AG10803 (cell line): ENCODE data around the gene AQP11.
"Not testable (repeated sequence)": the region's sequence is repeated elsewhere in the genome, so short reads cannot be mapped to it uniquely, and the experiment has no call there.

Source experiments
- DNase-seq: peaks from one replicate; pipeline ENCODE4 v3.0.0; 2010; ENCODE audit warnings: low read depth
- H3K4me3 ChIP-seq: 2 replicates; pipeline ENCODE4 v1.5.1; 2011; ENCODE audit warnings: mild to moderate bottlenecking, low read length, control low read depth
- TF ChIP-seq, protein P1 (sequence below): conservative IDR thresholded peaks from 2 replicates; pipeline ENCODE4 v1.5.1; 2011; ENCODE audit warnings: mild to moderate bottlenecking, low read length, control low read depth, inconsistent platforms

Gene AQP11

DNA sequence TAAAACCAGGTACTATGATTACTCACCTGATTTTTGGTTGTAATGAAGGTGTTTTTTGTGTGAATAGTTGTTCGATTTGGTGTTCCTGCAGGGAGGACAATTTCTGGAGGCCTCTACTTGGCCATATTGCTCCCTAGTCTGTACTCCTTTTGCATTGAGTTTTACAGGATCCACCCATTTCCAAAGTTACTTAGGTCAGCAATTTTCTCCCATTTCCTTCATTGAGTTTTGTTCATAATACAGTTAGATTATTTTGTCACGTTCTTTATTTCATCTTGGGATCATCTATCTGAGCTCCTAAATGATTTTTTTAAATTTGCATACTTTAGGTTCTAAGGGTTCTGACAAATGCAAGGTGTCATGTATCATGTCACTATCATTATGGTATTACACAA lies 20.1 kb upstream of the AQP11 start:
- no peak overlapping the region for H3K4me3 ChIP-seq
- TF ChIP-seq, protein P1, sequence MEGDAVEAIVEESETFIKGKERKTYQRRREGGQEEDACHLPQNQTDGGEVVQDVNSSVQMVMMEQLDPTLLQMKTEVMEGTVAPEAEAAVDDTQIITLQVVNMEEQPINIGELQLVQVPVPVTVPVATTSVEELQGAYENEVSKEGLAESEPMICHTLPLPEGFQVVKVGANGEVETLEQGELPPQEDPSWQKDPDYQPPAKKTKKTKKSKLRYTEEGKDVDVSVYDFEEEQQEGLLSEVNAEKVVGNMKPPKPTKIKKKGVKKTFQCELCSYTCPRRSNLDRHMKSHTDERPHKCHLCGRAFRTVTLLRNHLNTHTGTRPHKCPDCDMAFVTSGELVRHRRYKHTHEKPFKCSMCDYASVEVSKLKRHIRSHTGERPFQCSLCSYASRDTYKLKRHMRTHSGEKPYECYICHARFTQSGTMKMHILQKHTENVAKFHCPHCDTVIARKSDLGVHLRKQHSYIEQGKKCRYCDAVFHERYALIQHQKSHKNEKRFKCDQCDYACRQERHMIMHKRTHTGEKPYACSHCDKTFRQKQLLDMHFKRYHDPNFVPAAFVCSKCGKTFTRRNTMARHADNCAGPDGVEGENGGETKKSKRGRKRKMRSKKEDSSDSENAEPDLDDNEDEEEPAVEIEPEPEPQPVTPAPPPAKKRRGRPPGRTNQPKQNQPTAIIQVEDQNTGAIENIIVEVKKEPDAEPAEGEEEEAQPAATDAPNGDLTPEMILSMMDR, result no peak
- no peak for DNase-seq

DNA sequence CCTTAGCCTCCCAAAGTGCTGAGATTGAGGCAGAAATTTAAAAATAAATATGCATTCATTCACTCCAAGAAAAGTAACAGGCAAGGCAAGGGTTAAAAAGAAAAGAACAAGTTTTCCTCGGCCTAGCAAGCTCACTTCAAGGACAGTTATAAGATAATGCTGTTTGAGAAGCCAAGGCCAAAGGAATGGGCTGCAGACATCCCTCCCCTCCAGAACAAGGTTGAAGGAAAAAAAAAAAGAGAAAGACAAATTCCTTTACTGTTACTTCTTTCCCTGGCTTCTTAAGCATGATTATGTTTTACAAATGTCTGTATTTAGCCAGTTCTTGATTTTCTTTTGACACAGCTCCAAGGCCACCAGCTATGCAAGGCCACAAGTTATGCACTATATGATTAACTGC lies 18.9 kb upstream of the AQP11 start:
- peak; percentile 11 for DNase-seq
- H3K4me3 ChIP-seq, result not testable (repeated sequence)

DNA sequence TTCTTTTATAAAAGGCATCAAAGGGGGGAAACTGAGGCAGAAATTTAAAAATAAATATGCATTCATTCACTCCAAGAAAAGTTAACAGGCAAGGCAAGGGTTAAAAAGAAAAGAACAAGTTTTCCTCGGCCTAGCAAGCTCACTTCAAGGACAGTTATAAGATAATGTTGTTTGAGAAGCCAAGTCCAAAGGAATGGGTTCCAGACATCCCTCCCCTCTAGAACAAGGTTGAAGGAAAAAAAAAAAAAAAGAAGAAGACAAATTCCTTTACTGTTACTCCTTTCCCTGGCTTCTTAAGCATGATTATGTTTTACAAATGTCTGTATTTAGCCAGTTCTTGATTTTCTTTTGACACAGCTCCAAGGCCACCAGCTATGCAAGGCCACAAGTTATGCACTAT lies 14.3 kb upstream of the AQP11 start:
- DNase-seq, result peak; percentile 17
- H3K4me3 ChIP-seq, result not testable (repeated sequence)

DNA sequence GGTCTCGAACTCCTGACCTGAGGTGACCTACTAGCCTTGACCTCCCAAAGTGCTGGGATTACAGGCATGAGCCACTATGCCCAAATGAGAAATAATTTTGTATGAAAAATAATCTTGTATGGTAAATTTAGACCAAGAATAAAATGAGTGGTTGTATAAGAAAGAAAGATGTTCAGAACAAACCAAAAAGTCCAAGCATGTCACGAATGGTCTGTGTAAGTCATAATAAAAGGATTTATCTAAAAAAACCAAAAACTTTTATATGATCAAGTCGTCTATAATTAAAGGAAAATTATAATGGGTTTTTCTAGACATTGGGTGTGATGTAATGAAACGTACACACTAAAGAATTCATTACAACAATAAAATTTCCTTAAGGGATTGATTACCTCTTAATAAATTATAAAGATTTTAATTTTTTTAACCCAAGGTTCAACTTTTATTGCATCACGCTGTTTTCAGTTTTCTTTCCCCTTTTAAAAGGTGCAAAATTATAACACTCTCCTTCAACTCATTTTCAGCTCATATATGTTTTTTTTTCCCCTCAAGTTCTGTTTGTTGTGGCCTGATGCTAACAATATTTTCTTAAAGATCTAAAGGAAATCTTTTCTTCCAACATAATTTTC lies 8.9 kb upstream of the AQP11 start:
- TF ChIP-seq, protein P1, result no peak
- no peak overlapping the region for H3K4me3 ChIP-seq
- no peak for DNase-seq

DNA sequence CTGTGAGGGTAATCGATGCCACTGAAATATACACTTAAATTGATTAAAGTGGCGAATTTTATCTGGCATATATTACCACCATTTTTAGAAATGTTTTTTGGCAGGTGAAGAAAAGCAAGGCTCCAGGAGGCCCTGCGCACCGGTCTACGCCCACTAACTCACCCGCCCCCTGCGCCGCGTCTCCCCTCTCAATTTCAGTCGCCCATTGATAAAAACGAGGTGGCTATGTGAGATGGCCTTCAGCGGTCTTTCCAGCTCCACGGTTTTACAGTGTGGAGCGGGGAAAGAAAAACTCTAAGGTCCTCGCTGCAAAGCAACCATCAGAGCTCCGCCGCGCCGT lies 602 bp upstream of the AQP11 start:
- H3K4me3 ChIP-seq, result peak overlapping the region; percentile 72
- no peak for DNase-seq
- TF ChIP-seq, protein P1, result 0 out of 2 replicates have a peak, but pooled peaks have one; percentile 3

DNA sequence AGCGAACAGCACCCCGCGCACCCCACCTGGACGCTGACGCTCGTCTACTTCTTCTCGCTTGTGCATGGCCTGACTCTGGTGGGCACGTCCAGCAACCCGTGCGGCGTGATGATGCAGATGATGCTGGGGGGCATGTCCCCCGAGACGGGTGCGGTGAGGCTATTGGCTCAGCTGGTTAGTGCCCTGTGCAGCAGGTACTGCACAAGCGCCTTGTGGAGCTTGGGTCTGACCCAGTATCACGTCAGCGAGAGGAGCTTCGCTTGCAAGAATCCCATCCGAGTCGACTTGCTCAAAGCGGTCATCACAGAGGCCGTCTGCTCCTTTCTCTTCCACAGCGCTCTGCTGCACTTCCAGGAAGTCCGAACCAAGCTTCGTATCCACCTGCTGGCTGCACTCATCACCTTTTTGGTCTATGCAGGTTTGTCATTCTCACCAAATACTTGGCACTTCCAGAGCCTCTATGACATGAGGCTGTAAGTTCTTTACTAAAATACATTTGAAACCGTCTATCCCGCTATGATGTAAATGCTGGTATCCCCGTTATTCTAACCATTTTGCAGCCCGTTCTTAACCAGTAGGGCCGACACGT lies 535 bp downstream of the AQP11 start:
- TF ChIP-seq, protein P1, result no peak
- peak overlapping the region; percentile 72 for H3K4me3 ChIP-seq
- peak; percentile 24 for DNase-seq

DNA sequence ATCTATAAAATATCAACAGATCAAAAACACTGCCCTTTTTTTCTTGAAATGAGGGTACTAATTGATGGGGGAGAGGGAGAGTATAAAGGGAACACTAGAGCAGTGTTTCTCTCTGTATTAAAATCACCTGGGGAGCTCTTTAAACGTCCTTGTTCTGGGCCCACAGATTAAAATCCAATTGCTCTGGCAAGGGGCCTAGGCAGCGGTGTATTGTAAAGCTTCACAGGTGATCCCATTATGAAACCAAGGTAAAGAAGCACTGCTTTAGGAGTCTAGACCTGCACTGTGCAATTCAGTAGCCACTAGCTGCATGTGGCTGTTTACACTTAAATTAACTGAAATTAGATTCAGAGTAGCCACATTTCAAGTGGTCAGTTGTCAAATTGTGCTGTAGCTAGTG lies 3.0 kb downstream of the AQP11 start:
- TF ChIP-seq, protein P1, result no peak
- DNase-seq, result no peak
- no peak overlapping the region for H3K4me3 ChIP-seq

DNA sequence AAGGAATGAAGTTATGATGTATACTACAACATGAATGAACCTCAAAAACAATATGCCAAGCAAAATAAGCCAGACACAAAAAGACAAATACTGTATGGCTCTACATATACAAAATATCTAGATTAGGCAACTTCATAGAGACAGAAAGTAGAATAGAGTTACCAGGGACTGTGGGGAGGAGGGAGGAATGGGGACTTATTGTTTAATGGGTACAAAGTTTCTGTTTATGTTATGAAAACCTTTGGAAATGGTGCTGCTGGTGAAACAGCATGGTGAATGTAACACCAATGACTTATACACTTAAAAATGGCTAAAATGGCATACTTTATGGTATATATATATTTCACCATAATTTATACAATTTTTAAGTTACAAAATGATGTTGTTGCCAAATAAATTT lies 4.1 kb downstream of the AQP11 start:
- H3K4me3 ChIP-seq, result no peak overlapping the region
- TF ChIP-seq, protein P1, result no peak
- DNase-seq, result no peak
